GM18951 (cell line): ENCODE measurements around the gene MAPRE3.

ENCODE experiments used
- POLR2A ChIP-seq: IDR thresholded peaks from 4 replicates; pipeline ENCODE4 v1.6.1; 2011; ENCODE audit warnings: mild to moderate bottlenecking; ENCODE audit not compliant: insufficient read length, insufficient read depth; ENCODE audit errors: extremely low read depth
- in situ Hi-C: fragments of 300-500 bp; cut with MboI; formaldehyde crosslinking; loops from one replicate; pipeline ENCODE4 v1.12.0; 2022; ENCODE audit warnings: low sequenced_read_pairs, mixed read lengths, inconsistent platforms; ENCODE audit not compliant: unreplicated experiment

Gene MAPRE3

GRCh38 chr2:26959331-26959730 lies 11.1 kb upstream of the MAPRE3 start:
- TF ChIP-seq POLR2A, result no peak
- in situ Hi-C loops, result loop anchor here (10.0 kb wide), 1 partner anchor 315 kb away; the partner anchor contains the start of gene DNAJC5G

DNA sequence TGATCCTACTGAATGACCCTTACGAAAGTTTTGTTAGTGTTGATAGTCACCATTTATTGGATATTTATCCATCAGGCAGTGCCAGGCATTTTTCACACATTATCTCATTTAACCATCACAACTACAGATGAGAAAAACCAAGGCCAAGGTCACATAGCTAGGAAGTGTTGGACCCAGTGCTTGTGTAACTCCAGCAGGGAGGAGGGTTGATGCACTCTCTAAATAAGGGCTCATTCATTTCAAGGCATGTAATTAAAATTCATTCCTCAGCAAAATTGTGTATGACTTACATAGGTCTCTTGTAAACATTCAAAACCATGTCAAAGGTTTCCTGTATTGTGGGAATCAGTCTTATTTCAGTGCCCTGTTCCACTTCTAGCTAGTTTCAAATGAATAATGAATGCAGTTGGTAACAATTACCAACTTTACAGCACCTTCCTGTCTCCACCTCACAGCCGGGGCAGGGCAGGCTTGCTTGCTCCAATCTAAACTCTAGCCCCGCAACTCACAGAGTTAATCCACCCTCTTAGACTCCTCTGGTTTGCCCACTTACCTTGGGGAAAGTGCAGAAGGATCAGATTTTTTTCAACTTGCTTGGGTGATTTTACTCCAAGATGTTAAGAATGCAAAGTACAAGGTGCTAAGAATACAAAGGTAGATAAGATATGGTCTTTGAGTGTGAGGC lies 5.8 kb upstream of the MAPRE3 start:
- in situ Hi-C loops, result no loop called here
- no peak for TF ChIP-seq POLR2A

- in situ Hi-C loops, result no loop called here
- TF ChIP-seq POLR2A, result no peak
Observed at GRCh38 chr2:26968001-26968400, 2.4 kb upstream of the MAPRE3 start.

- TF ChIP-seq POLR2A, result no peak
- in situ Hi-C loops, result no loop called here
Observed at GRCh38 chr2:26969077-26969844, 1.2 kb upstream of the MAPRE3 start.

DNA sequence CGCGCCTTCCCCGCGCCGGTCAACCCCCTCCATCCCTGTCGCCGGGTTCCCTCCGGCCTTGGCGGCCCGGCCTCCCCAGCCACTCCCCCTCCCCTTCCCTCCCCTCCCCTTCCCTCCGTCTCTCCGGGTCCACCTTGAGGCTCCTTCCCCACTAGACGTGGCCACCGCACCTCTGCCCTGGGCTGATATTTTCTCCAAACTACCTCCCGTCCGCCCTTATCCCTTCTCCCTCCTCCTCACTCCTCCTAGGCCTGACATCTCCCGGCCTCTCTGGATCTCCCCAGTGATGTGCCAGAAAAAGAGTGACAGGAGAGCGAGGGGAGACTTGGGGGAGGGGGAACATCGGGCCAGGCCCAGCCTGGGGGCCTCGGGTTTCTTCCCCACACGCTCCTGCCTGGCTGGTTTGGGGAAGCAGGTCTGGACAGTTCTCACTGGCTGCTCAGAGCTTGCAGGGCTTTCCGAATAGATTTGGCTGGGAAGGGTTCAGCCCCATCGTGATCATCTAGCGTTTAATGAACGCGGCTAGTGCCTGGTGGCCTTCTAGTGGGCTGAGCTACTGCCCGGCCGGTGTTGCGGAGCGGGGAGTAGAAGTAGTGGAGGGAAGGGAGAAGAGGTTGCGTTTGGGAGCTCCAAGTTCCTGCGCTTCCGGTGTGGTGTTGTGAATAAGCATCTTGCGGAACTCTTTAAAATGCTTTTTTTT lies 641 bp downstream of the MAPRE3 start:
- in situ Hi-C loops, result no loop called here
- no peak for TF ChIP-seq POLR2A

GRCh38 chr2:26971911-26972786 lies 1.7 kb downstream of the MAPRE3 start:
- in situ Hi-C loops, result no loop called here
- TF ChIP-seq POLR2A, result no peak

DNA sequence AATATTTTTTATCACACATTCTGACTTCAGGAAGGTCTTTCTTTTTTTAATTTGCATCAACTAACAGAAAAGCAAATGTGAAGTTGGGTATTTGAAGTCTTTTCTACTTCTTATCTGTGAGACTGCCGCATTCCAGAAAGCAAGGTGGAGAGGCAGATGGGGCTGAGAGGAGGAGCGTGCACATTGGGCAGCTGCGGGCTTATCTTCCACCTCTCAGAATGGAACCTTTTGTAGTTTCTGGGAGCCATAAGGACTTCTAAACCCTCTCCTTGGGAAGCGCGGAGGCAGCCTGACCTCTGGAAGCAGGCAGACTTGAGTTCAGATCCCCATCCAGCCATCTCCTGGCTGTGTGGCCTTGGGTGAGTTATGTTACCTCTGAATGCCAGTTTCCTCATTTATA lies 3.9 kb downstream of the MAPRE3 start:
- in situ Hi-C loops, result no loop called here
- no peak for TF ChIP-seq POLR2A

- no peak for TF ChIP-seq POLR2A
Observed at GRCh38 chr2:26975102-26975501, 4.7 kb downstream of the MAPRE3 start.

GRCh38 chr2:26975656-26976055 lies 5.2 kb downstream of the MAPRE3 start:
- in situ Hi-C loops, result no loop called here
- no peak for TF ChIP-seq POLR2A

More at GRCh38 chr2:26975102-26975501, 4.7 kb downstream of the MAPRE3 start:
- in situ Hi-C loops, result no loop called here

DNA sequence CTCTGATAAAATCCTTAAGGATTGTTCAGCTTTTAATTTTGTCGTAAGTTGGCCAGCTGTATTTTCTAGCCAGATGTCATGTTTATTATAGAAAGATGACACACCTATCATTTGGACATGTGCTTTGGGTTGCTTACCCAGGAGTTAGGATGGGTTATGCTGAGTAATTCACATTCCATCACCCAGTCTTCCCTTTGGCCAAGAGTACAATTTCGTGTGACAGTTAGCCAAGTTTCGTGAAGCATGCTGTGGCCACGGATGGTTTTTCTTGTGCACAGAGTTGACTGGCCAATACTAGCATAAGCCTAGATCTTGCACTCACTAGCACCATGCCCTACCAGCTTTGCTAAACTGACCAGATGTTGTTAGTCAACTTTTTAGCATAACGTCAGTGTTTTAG lies 5.8 kb downstream of the MAPRE3 start:
- TF ChIP-seq POLR2A, result no peak
- in situ Hi-C loops, result no loop called here

- in situ Hi-C loops, result no loop called here
- no peak for TF ChIP-seq POLR2A
Observed at GRCh38 chr2:26977012-26977411, 6.6 kb downstream of the MAPRE3 start.

- in situ Hi-C loops, result no loop called here
Observed at GRCh38 chr2:26978061-26978596, 7.7 kb downstream of the MAPRE3 start.

More at GRCh38 chr2:26978061-26978596, 7.7 kb downstream of the MAPRE3 start:
- no peak for TF ChIP-seq POLR2A
